HG03575 (cell line): Measurements from ENCODE around the gene DNM3.
A peak's percentile ranks its signal among the peaks of the same experiment; 100 is the strongest.

ENCODE experiments used
- ATAC-seq: cut with Tn5 transposase; IDR thresholded peaks from one replicate; pipeline ENCODE4 v1.9.1; 2021; ENCODE audit not compliant: unreplicated experiment, insufficient number of reproducible peaks, low FRiP score; ENCODE audit errors: extremely low read depth

Gene DNM3

GRCh38 chr1:171814692-171815091 lies 26.6 kb upstream of the DNM3 start:
- ATAC-seq, result no peak

- ATAC-seq, result no peak
Measured at GRCh38 chr1:171816300-171816901, 24.9 kb upstream of the DNM3 start.

- peak; percentile 64 for ATAC-seq
Measured at GRCh38 chr1:171817511-171818265, 23.6 kb upstream of the DNM3 start.

GRCh38 chr1:171819946-171820345 lies 21.4 kb upstream of the DNM3 start:
- no peak for ATAC-seq

GRCh38 chr1:171826973-171827372 lies 14.3 kb upstream of the DNM3 start:
- ATAC-seq, result no peak

GRCh38 chr1:171828794-171829193 lies 12.5 kb upstream of the DNM3 start:
- no peak for ATAC-seq

GRCh38 chr1:171833091-171833825 lies 8.0 kb upstream of the DNM3 start:
- no peak for ATAC-seq

GRCh38 chr1:171834821-171835220 lies 6.5 kb upstream of the DNM3 start:
- no peak for ATAC-seq

- no peak for ATAC-seq
Measured at GRCh38 chr1:171835891-171836290, 5.4 kb upstream of the DNM3 start.

GRCh38 chr1:171841931-171842761 lies 848 bp downstream of the DNM3 start:
- no peak for ATAC-seq

- ATAC-seq, result no peak
Measured at GRCh38 chr1:171844381-171844780, 3.1 kb downstream of the DNM3 start.

- no peak for ATAC-seq
Measured at GRCh38 chr1:171845998-171846397, 4.7 kb downstream of the DNM3 start.

- no peak for ATAC-seq
Measured at GRCh38 chr1:171849245-171849898, 8.1 kb downstream of the DNM3 start.

- no peak for ATAC-seq
Measured at GRCh38 chr1:171850651-171851350, 9.5 kb downstream of the DNM3 start.

- no peak for ATAC-seq
Measured at GRCh38 chr1:171852272-171852671, 11.0 kb downstream of the DNM3 start.

GRCh38 chr1:171855381-171855780 lies 14.1 kb downstream of the DNM3 start:
- no peak for ATAC-seq

GRCh38 chr1:171858696-171859095 lies 17.4 kb downstream of the DNM3 start:
- ATAC-seq, result no peak

- ATAC-seq, result no peak
Measured at GRCh38 chr1:171860696-171861095, 19.4 kb downstream of the DNM3 start.
